ENCODE measurements around the gene EML4.

Gene EML4

GRCh38 chr2:42290005-42290404 is 120.9 kb downstream of the EML4 start:
- DNase-seq (ENCODE audit: low read depth, low spot score): no peak
- H3K27ac ChIP-seq: no peak overlapping the region

GRCh38 chr2:42293019-42293418 is 123.9 kb downstream of the EML4 start:
- H3K27ac ChIP-seq: no peak overlapping the region

GRCh38 chr2:42296226-42296625 is 127.1 kb downstream of the EML4 start:
- H3K27ac ChIP-seq: no peak overlapping the region
- no peak for DNase-seq (ENCODE audit: low read depth, low spot score)

More at GRCh38 chr2:42293019-42293418, 123.9 kb downstream of the EML4 start:
- no peak for DNase-seq (ENCODE audit: low read depth, low spot score)

GRCh38 chr2:42297322-42297936 is 128.3 kb downstream of the EML4 start:
- no peak overlapping the region for H3K27ac ChIP-seq
- DNase-seq (ENCODE audit: low read depth, low spot score): no peak

GRCh38 chr2:42298132-42298531 is 129.0 kb downstream of the EML4 start:
- no peak overlapping the region for H3K27ac ChIP-seq
- no peak for DNase-seq (ENCODE audit: low read depth, low spot score)

GRCh38 chr2:42298996-42299754 is 130.0 kb downstream of the EML4 start:
- no peak overlapping the region for H3K27ac ChIP-seq
- DNase-seq (ENCODE audit: low read depth, low spot score): no peak

GRCh38 chr2:42300527-42300926 is 131.4 kb downstream of the EML4 start:
- H3K27ac ChIP-seq: no peak overlapping the region

GRCh38 chr2:42303252-42303651 is 134.1 kb downstream of the EML4 start:
- no peak overlapping the region for H3K27ac ChIP-seq

More at GRCh38 chr2:42300527-42300926, 131.4 kb downstream of the EML4 start:
- DNase-seq (ENCODE audit: low read depth, low spot score): no peak

GRCh38 chr2:42304059-42304713 is 135.0 kb downstream of the EML4 start:
- no peak for DNase-seq (ENCODE audit: low read depth, low spot score)
- no peak overlapping the region for H3K27ac ChIP-seq

More at GRCh38 chr2:42303252-42303651, 134.1 kb downstream of the EML4 start:
- no peak for DNase-seq (ENCODE audit: low read depth, low spot score)

- H3K27ac ChIP-seq: no peak overlapping the region
- no peak for DNase-seq (ENCODE audit: low read depth, low spot score)
Observed at GRCh38 chr2:42307180-42307579, 138.0 kb downstream of the EML4 start.

GRCh38 chr2:42309366-42309765 is 140.2 kb downstream of the EML4 start:
- no peak for DNase-seq (ENCODE audit: low read depth, low spot score)
- no peak overlapping the region for H3K27ac ChIP-seq

- DNase-seq (ENCODE audit: low read depth, low spot score): no peak
- no peak overlapping the region for H3K27ac ChIP-seq
Observed at GRCh38 chr2:42310007-42310515, 140.9 kb downstream of the EML4 start.

- H3K27ac ChIP-seq: no peak overlapping the region
- DNase-seq (ENCODE audit: low read depth, low spot score): no peak
Observed at GRCh38 chr2:42312106-42312505, 143.0 kb downstream of the EML4 start.

- H3K27ac ChIP-seq: peak overlapping the region; percentile 82
- peak; percentile 46 for DNase-seq (ENCODE audit: low read depth, low spot score)
Observed at GRCh38 chr2:42314892-42315468, 145.8 kb downstream of the EML4 start.

- no peak for DNase-seq (ENCODE audit: low read depth, low spot score)
- peak overlapping the region; percentile 82 for H3K27ac ChIP-seq
Observed at GRCh38 chr2:42315844-42316470, 146.8 kb downstream of the EML4 start.

- H3K27ac ChIP-seq: no peak overlapping the region
- no peak for DNase-seq (ENCODE audit: low read depth, low spot score)
Observed at GRCh38 chr2:42316910-42317309, 147.8 kb downstream of the EML4 start.

GRCh38 chr2:42317486-42317885 is 148.3 kb downstream of the EML4 start:
- H3K27ac ChIP-seq: no peak overlapping the region
- no peak for DNase-seq (ENCODE audit: low read depth, low spot score)

- no peak overlapping the region for H3K27ac ChIP-seq
- DNase-seq (ENCODE audit: low read depth, low spot score): no peak
Observed at GRCh38 chr2:42317945-42318344, 148.8 kb downstream of the EML4 start.

GRCh38 chr2:42319265-42319664 is 150.1 kb downstream of the EML4 start:
- H3K27ac ChIP-seq: no peak overlapping the region
- DNase-seq (ENCODE audit: low read depth, low spot score): no peak

GRCh38 chr2:42321452-42322064 is 152.4 kb downstream of the EML4 start:
- DNase-seq (ENCODE audit: low read depth, low spot score): no peak
- no peak overlapping the region for H3K27ac ChIP-seq

Data from epithelial cell of prostate (primary cell).